Keratinocyte (primary cell): ENCODE measurements around the gene ARMH3. TPM values are rescaled to one million over a fixed set of nuclear protein-coding genes. Genes with fewer than 3 reads are reported as not detected.

ENCODE experiments used
- DNase-seq: peaks from one replicate; pipeline ENCODE4 v3.0.0-alpha.2; 2011; ENCODE audit warnings: low read depth, missing footprints, low spot score
- FAIRE-seq: peaks from 2 replicates; lab custom pipeline; 2011; peaks lifted over from hg19 to GRCh38; lab: Jason Lieb, UNC
- H2AFZ ChIP-seq: 2 replicates; pipeline ENCODE4 v1.6.0; 2012; ENCODE audit warnings: low read length, control low read depth, inconsistent platforms; ENCODE audit not compliant: control insufficient read depth
- H3K27ac ChIP-seq: 2 replicates; pipeline ENCODE4 v1.5.1; 2011; ENCODE audit warnings: low read length; ENCODE audit not compliant: control insufficient read depth, insufficient read depth
- H3K27me3 ChIP-seq: 3 replicates; pipeline ENCODE4 v1.6.0; 2011; ENCODE audit warnings: low read length; ENCODE audit not compliant: control insufficient read depth, insufficient read depth; ENCODE audit errors: extremely low read depth
- H3K36me3 ChIP-seq, 2 experiments: 2 replicates in 1 of 2; 3 replicates in 1 of 2; pipeline ENCODE4 v1.5.1; 2011; ENCODE audit warnings: low read length in 2 of 2, mild to moderate bottlenecking in 1 of 2; ENCODE audit not compliant: control insufficient read depth in 2 of 2, insufficient read depth in 2 of 2; ENCODE audit errors: extremely low read depth in 1 of 2
- H3K4me1 ChIP-seq: 3 replicates; pipeline ENCODE4 v1.5.1; 2011; ENCODE audit warnings: low read length; ENCODE audit not compliant: control insufficient read depth, insufficient read depth; ENCODE audit errors: extremely low read depth
- H3K4me2 ChIP-seq: 3 replicates; pipeline ENCODE4 v1.6.0; 2011; ENCODE audit warnings: low read depth, low read length; ENCODE audit not compliant: control insufficient read depth, insufficient read depth; ENCODE audit errors: extremely low read depth
- H3K4me3 ChIP-seq, 3 experiments: fragments of 200-600 bp in 1 of 3; sonication (generic) in 1 of 3; 2 replicates in 2 of 3; 3 replicates in 1 of 3; pipeline ENCODE4 v1.5.1; 2011 to 2016; ENCODE audit warnings: low read length in 3 of 3, mild to moderate bottlenecking in 3 of 3, control low read depth in 2 of 3, inconsistent platforms in 1 of 3, low read depth in 1 of 3, mixed read lengths in 1 of 3, mixed run types in 1 of 3, moderate library complexity in 1 of 3; ENCODE audit not compliant: control insufficient read depth in 2 of 3, insufficient read depth in 2 of 3; ENCODE audit errors: extremely low read depth in 1 of 3
- H3K79me2 ChIP-seq: 2 replicates; pipeline ENCODE4 v1.6.0; 2012; ENCODE audit warnings: low read length; ENCODE audit not compliant: control insufficient read depth, insufficient read depth
- H3K9ac ChIP-seq: 3 replicates; pipeline ENCODE4 v1.6.0; 2011; ENCODE audit warnings: low read length; ENCODE audit not compliant: control insufficient read depth, insufficient read depth; ENCODE audit errors: extremely low read depth
- H3K9me1 ChIP-seq: 3 replicates; pipeline ENCODE4 v1.6.0; 2011; ENCODE audit warnings: low read length; ENCODE audit not compliant: control insufficient read depth, insufficient read depth; ENCODE audit errors: extremely low read depth
- H3K9me3 ChIP-seq: 2 replicates; pipeline ENCODE4 v1.5.1; 2012; ENCODE audit warnings: low read depth, low read length; ENCODE audit not compliant: control insufficient read depth
- H4K20me1 ChIP-seq: 3 replicates; pipeline ENCODE4 v1.6.0; 2011; ENCODE audit warnings: low read length; ENCODE audit not compliant: control insufficient read depth, insufficient read depth; ENCODE audit errors: extremely low read depth
- CTCF ChIP-seq, 3 experiments: IDR thresholded peaks in 1 of 3; conservative IDR thresholded peaks in 1 of 3; optimal IDR thresholded peaks in 1 of 3; 2 replicates in 2 of 3; 3 replicates in 1 of 3; pipeline versions ENCODE3 to v1.5.1; 2011; ENCODE audit warnings: low read length in 3 of 3, mild to moderate bottlenecking in 3 of 3, moderate library complexity in 2 of 3, control low read depth in 1 of 3, inconsistent platforms in 1 of 3; ENCODE audit not compliant: insufficient read depth in 2 of 3; ENCODE audit errors: extremely low read depth in 1 of 3
- EZH2 ChIP-seq: IDR thresholded peaks from one replicate; pipeline ENCODE4 v1.6.1; 2012; ENCODE audit warnings: inconsistent platforms, mild to moderate bottlenecking, low read length, moderate library complexity
- dilution Hi-C: fragments of 300-500 bp; cut with MboI; formaldehyde crosslinking; loops from one replicate; pipeline ENCODE4 v1.7.0; 2020; ENCODE audit warnings: low sequenced_read_pairs; ENCODE audit not compliant: extremely low pct_ligation_motif_present
- polyA plus RNA-seq, 5 experiments: library from polyadenylated mRNA; depleted of rRNA in 3 of 5; stranded (reverse) in 3 of 5; stranded (forward) in 1 of 5; unstranded in 1 of 5; fragments of >200 nt; gene quantifications; 1 replicate in 1 of 5; 2 replicates in 3 of 5; 3 replicates in 1 of 5; pipeline versions ENCODE4 v1.2.1 to v1.2.3, GENCODE V29; 2011 to 2012; ENCODE audit warnings: missing spikeins in 2 of 5, low read depth in 1 of 5, low replicate concordance in 1 of 5

ARMH3 gene
- polyA plus RNA-seq, 1 donor (not counting 4 experiments of a cell fraction or from before 2014, with no cell fraction given): 25.3 TPM

DNA sequence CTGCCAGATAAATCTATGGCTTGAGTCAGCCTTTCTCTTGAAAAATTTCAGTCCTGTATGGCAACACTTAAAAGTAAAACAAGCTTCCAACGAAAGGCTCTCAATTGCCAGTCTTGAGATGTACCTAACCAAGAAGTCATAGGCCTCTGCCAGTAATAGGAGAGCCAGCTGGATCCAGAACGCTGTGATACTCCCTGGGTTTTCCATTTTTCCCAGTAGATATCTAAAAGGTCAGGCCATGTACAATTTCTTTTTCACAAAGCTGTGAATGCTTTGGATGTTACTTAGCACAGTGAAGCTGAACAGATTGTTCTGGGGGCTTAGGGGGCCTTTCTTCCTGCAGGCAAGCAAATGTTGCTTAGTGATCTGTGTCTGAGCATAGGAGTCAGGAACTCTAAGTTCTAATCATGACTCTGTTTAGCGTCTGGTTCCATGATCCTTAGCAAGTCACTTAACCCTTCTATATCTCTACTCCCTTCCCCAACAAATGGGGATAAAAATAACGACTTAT lies 86.5 kb downstream of the ARMH3 start:
- DNase-seq (no peak), FAIRE-seq (no peak)
- Histone ChIP-seq H3K4me1 (no peaks in the 10 kb centered on the region), H3K79me2 (no peaks in the 10 kb centered on the region), H3K27ac (no peak overlapping the region), H3K4me3 (no peak overlapping the region), H4K20me1 (no peaks in the 10 kb centered on the region), H3K4me2 (no peak overlapping the region), H3K9me1 (no peaks in the 10 kb centered on the region), H3K36me3 (peaks cover 8 to 13% of the 10 kb centered on the region in 2 experiments), H3K27me3 (no peaks in the 10 kb centered on the region), H3K9ac (no peak overlapping the region), H3K9me3 (no peaks in the 10 kb centered on the region), H2AFZ (no peak overlapping the region)
- no peak for TF ChIP-seq CTCF (optimal IDR thresholded peaks at IDR 0.05 in 1 of 3, IDR thresholded peaks at IDR 0.05 in 1 of 3, conservative IDR thresholded peaks at IDR 0.05 in 1 of 3; ENCODE audit: extremely low read depth in 1 of 3, insufficient read depth in 2 of 3, low read length in 3 of 3)
- TF ChIP-seq EZH2: no peak
- dilution Hi-C loops: no loop called here

DNA sequence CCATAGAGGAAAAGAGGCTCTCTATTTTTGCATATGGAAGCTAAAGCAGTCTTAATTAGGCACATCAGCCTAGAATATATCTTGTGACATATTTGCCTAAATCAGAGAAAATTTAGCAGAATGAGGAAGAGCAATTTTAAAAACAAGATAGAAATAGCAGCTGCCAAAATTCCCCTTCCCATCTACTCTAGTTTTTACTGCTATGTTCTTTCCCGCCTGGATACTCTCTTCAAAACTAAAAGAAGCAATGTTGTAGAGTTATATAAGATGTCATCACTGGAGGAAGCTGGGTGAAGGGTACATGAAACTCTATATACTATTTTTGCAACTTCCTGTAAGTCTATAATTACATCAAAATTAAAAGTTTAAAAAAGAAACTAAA lies 87.0 kb downstream of the ARMH3 start:
- Histone ChIP-seq H4K20me1 (no peaks in the 10 kb centered on the region), H3K9ac (no peak overlapping the region), H3K36me3 (peaks cover 6 to 8% of the 10 kb centered on the region in 2 experiments), H3K4me2 (no peak overlapping the region), H2AFZ (no peak overlapping the region), H3K4me3 (no peak overlapping the region), H3K4me1 (no peaks in the 10 kb centered on the region), H3K9me1 (no peaks in the 10 kb centered on the region), H3K27ac (no peak overlapping the region), H3K79me2 (no peaks in the 10 kb centered on the region), H3K27me3 (no peaks in the 10 kb centered on the region), H3K9me3 (no peaks in the 10 kb centered on the region)
- TF ChIP-seq EZH2 (no peak), CTCF (optimal IDR thresholded peaks at IDR 0.05 in 1 of 3, IDR thresholded peaks at IDR 0.05 in 1 of 3, conservative IDR thresholded peaks at IDR 0.05 in 1 of 3; ENCODE audit: extremely low read depth in 1 of 3, insufficient read depth in 2 of 3, low read length in 3 of 3) (no peak)
- dilution Hi-C loops: no loop called here
- no peak for FAIRE-seq
- no peak for DNase-seq
